Cerebellar nuclear complex (tissue), 1 donor: ENCODE measurements around the gene MSI2.
"Not testable (repeated sequence)": the region's sequence is repeated elsewhere in the genome, so short reads cannot be mapped to it uniquely, and the experiment has no call there.

Experiments
- DNase-seq, 2 experiments: peaks; one replicate each; lab custom pipeline; 2025; lab: John Stamatoyannopoulos, UW

MSI2 gene

GRCh38 chr17:57255776-57256681, at the start of gene MSI2:
TSS of gene MSI2 (plus strand) at chr17:57256523. CDS start at chr17:57256743, 220 bp downstream.
- peak; percentile 50 to 56 for DNase-seq

- DNase-seq = no peak
These were observed 49.4 kb upstream of the MSI2 start for GRCh38 chr17:57206928-57207327.

GRCh38 chr17:57207396-57207795, 48.9 kb upstream of the MSI2 start:
- DNase-seq = no peak

- no peak for DNase-seq
These were observed 46.1 kb upstream of the MSI2 start for GRCh38 chr17:57210224-57210553.

GRCh38 chr17:57210972-57211411, 45.3 kb upstream of the MSI2 start:
- no peak for DNase-seq

- no peak for DNase-seq
These were observed 44.8 kb upstream of the MSI2 start for GRCh38 chr17:57211543-57211942.

- no peak for DNase-seq
These were observed 43.0 kb upstream of the MSI2 start for GRCh38 chr17:57213180-57213825.

GRCh38 chr17:57215317-57215716, 41.0 kb upstream of the MSI2 start:
- no peak for DNase-seq

- DNase-seq = no peak
These were observed 34.7 kb upstream of the MSI2 start for GRCh38 chr17:57221366-57222350.

GRCh38 chr17:57222422-57222821, 33.9 kb upstream of the MSI2 start:
- not testable (repeated sequence) for DNase-seq

GRCh38 chr17:57225127-57225526, 31.2 kb upstream of the MSI2 start:
- no peak for DNase-seq

- DNase-seq = no peak
These were observed 29.5 kb upstream of the MSI2 start for GRCh38 chr17:57226793-57227192.

GRCh38 chr17:57228911-57229310, 27.4 kb upstream of the MSI2 start:
- DNase-seq = no peak

- no peak for DNase-seq
These were observed 22.1 kb upstream of the MSI2 start for GRCh38 chr17:57234061-57234738.

GRCh38 chr17:57234739-57235092, 21.6 kb upstream of the MSI2 start:
- DNase-seq = no peak

GRCh38 chr17:57235124-57235523, 21.2 kb upstream of the MSI2 start:
- DNase-seq = no peak

- DNase-seq = no peak
These were observed 19.5 kb upstream of the MSI2 start for GRCh38 chr17:57236686-57237299.

GRCh38 chr17:57240648-57241047, 15.7 kb upstream of the MSI2 start:
- DNase-seq = no peak

- DNase-seq = peak; percentile 30 to 35
These were observed 14.2 kb upstream of the MSI2 start for GRCh38 chr17:57242148-57242547.

- DNase-seq = no peak
These were observed 13.1 kb upstream of the MSI2 start for GRCh38 chr17:57243171-57243622.

- no peak for DNase-seq
These were observed 10.5 kb upstream of the MSI2 start for GRCh38 chr17:57245786-57246185.
